C4-2B (cell line): ENCODE results near the gene DMPK.

Experiments used
- CTCF ChIP-seq: fragments of 450-650 bp; conservative IDR thresholded peaks from 2 replicates; pipeline ENCODE4 v1.5.1; 2017; ENCODE audit warnings: mild to moderate bottlenecking
- ZFX ChIP-seq: fragments of 450-650 bp; IDR thresholded peaks from 2 replicates; pipeline ENCODE4 v1.6.1; 2017

DNA sequence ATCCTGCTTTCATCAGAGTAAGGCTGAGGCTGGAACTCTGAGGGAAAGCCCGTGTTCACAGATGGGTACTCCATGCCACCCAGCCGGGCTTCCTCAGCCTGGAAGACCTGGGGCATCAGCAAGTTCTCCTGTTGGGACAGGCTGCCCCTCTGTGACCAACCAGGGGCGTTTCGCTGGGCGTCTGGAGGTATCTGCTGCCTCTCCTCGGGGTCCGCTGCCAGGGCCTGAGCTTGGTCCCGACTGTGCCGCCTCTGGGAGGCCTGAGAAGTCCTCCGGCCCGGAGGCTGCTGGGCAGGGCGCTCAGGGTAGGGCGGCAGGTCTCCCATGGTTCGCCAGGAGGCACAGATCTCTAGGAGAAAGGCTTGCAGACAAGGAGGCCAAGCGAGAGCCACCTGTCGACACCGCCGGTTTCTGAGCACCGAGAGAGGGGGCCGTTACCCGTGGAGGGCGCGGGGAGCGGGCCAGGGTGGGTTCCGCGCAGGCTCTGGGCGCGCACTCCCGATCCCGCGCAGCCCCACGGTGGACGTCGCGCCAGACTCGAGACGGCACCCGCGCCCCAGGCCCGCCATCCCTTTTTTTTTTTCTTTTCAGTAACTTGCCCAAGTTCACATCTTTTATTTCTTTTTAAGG, 32.7 kb upstream of the DMPK start, which contains the start of gene RSPH6A:
- no peak for TF ChIP-seq CTCF
- TF ChIP-seq ZFX: no peak
